PC-3 (cell line): Measurements from ENCODE around the gene TMEM208. TPM values are rescaled to one million over a fixed set of nuclear protein-coding genes. Genes with fewer than 3 reads are reported as not detected.

Source experiments
- ATAC-seq: fragments of 200-7000 bp; cut with Tn5 transposase; 2 replicates; pipeline ENCODE4 v1.9.1; 2020; ENCODE audit warnings: mild to moderate bottlenecking, moderate library complexity
- BruUV-seq: library from RNA; stranded (reverse); fragments of 400-500 nt; replicated peaks from 2 replicates; lab custom pipeline; 2021; lab: Mats Ljungman, UMichigan
- CTCF ChIA-PET: fragments of 300-600 bp; sonication (Branson Sonifier 250); formaldehyde crosslinking; loops from one replicate; lab custom pipeline; 2022; ENCODE audit warnings: antibody characterized with exemption; lab: Charles Lee
- POLR2A ChIA-PET: fragments of 300-600 bp; sonication (Branson Sonifier 250); formaldehyde crosslinking; loops from one replicate; lab custom pipeline; 2022; ENCODE audit warnings: antibody characterized with exemption; ENCODE audit not compliant: unreplicated experiment; lab: Charles Lee
- DNase-seq: peaks from one replicate; pipeline ENCODE4 v3.0.0-alpha.2; 2015
- H2AFZ ChIP-seq: fragments of 300-600 bp; sonication (generic); 2 replicates; pipeline ENCODE4 v1.6.0; 2016; ENCODE audit warnings: antibody characterized with exemption, low read length
- H3F3A ChIP-seq: fragments of 300-600 bp; sonication (generic); one replicate; pipeline ENCODE4 v1.6.0; 2017; ENCODE audit warnings: antibody characterized with exemption, low read length, control low read depth, mild to moderate bottlenecking; ENCODE audit not compliant: unreplicated experiment
- H3K27ac ChIP-seq: fragments of 300-600 bp; sonication (generic); 2 replicates; pipeline ENCODE4 v1.5.1; 2016; ENCODE audit warnings: mild to moderate bottlenecking, low read length
- H3K27me3 ChIP-seq: fragments of 300-600 bp; sonication (generic); 2 replicates; pipeline ENCODE4 v1.6.1; 2016; ENCODE audit warnings: low read length, mixed read lengths
- H3K36me3 ChIP-seq: fragments of 300-600 bp; sonication (generic); 2 replicates; pipeline ENCODE4 v1.6.1; 2016; ENCODE audit warnings: low read depth, mixed run types, low read length, mixed read lengths
- H3K4me1 ChIP-seq: fragments of 300-600 bp; sonication (generic); 2 replicates; pipeline ENCODE4 v1.5.1; 2016; ENCODE audit warnings: low read length; ENCODE audit not compliant: insufficient read depth
- H3K4me2 ChIP-seq: fragments of 300-600 bp; sonication (generic); 2 replicates; pipeline ENCODE4 v1.6.0; 2016; ENCODE audit warnings: low read length
- H3K4me3 ChIP-seq: fragments of 300-600 bp; sonication (generic); 2 replicates; pipeline ENCODE4 v1.5.1; 2016; ENCODE audit warnings: mild to moderate bottlenecking, low read length, mixed read lengths
- H3K79me2 ChIP-seq: fragments of 300-600 bp; sonication (generic); 2 replicates; pipeline ENCODE4 v1.6.1; 2017; ENCODE audit warnings: low read length, mixed read lengths
- H3K9ac ChIP-seq: fragments of 300-600 bp; sonication (generic); 2 replicates; pipeline ENCODE4 v1.6.0; 2016; ENCODE audit warnings: mild to moderate bottlenecking, low read length
- H3K9me2 ChIP-seq: fragments of 300-600 bp; sonication (generic); replicated peaks from 2 replicates; pipeline ENCODE4 v1.6.1; 2016; ENCODE audit warnings: mixed run types, low read length, mixed read lengths
- H3K9me3 ChIP-seq: fragments of 300-600 bp; sonication (generic); 2 replicates; pipeline ENCODE4 v1.6.1; 2016; ENCODE audit warnings: low read length, mixed read lengths
- H4K20me1 ChIP-seq: fragments of 300-600 bp; sonication (generic); 2 replicates; pipeline ENCODE4 v1.6.1; 2016; ENCODE audit warnings: low read length, mixed read lengths
- CTCF ChIP-seq: fragments of 300-600 bp; sonication (generic); conservative IDR thresholded peaks from 2 replicates; pipeline ENCODE4 v1.5.1; 2017; ENCODE audit warnings: antibody characterized with exemption, low read depth, mild to moderate bottlenecking, low read length
- EZH2 ChIP-seq: fragments of 300-600 bp; sonication (generic); IDR thresholded peaks from one replicate; pipeline ENCODE4 v1.6.1; 2017; ENCODE audit warnings: antibody characterized with exemption, mild to moderate bottlenecking, low read length; ENCODE audit not compliant: unreplicated experiment
- EZH2phosphoT487 ChIP-seq: fragments of 300-600 bp; sonication (generic); IDR thresholded peaks from 2 replicates; pipeline ENCODE4 v1.6.1; 2018; ENCODE audit warnings: mild to moderate bottlenecking, antibody characterized with exemption, low read length, borderline replicate concordance
- intact Hi-C: fragments of 100-400 bp; cut with micrococcal nuclease; formaldehyde crosslinking; loops from 2 replicates; pipeline ENCODE4 v1.9.0; 2023
- total RNA-seq: library from RNA; depleted of rRNA; stranded (reverse); fragments of >200 nt; gene quantifications from 2 replicates; pipeline ENCODE4 v1.2.3, GENCODE V29; 2014

TMEM208 gene
- total RNA-seq, 1 experiment from 2014 or later, result 35.4 TPM

GRCh38 chr16:67183627-67184452 lies 43.1 kb upstream of the TMEM208 start, which contains the start of gene MATCAP1:
TSS of gene MATCAP1 (minus strand) at chr16:67183963. CDS start at chr16:67180610, 3,353 bp downstream.
- BruUV-seq, result no TSS peak
- ATAC-seq (peak; percentile 75), DNase-seq (peak; percentile 93)
- no peaks in the 10 kb centered on the region for H3K36me3 ChIP-seq
- no peaks in the 10 kb centered on the region for H3K9me3 ChIP-seq
- H3K4me3 ChIP-seq, result peak within 1 kb of the TSS; percentile 79
- peak within 1 kb of the TSS; percentile 90 for H2AFZ ChIP-seq
- peak within 1 kb of the TSS; percentile 91 for H3K9ac ChIP-seq
- peaks cover 26% of the 10 kb centered on the region for H3K79me2 ChIP-seq
- no peaks in the 10 kb centered on the region for H3K27me3 ChIP-seq
- H3K4me1 ChIP-seq, result peaks cover 41% of the 10 kb centered on the region
- H4K20me1 ChIP-seq, result no peaks in the 10 kb centered on the region
- TF ChIP-seq EZH2 (no peak), EZH2phosphoT487 (0 out of 2 replicates have a peak, but pooled peaks have one; percentile 28)
- CTCF ChIA-PET, result interaction anchor here (1.3 kb wide), 1 partner anchor 10 kb away, joined by 7 read pairs; no protein-coding TSS in a partner anchor
- POLR2A ChIA-PET, result interaction anchor here (1.0 kb wide), 1 partner anchor 43 kb away, joined by 3 read pairs; no protein-coding TSS in a partner anchor
- H3F3A ChIP-seq, result no peaks in the 10 kb centered on the region
- peak within 1 kb of the TSS; percentile 85 for H3K27ac ChIP-seq
- intact Hi-C loops, result loop anchor here (1.0 kb wide), 1 partner anchor 25 kb away; the partner anchor contains the start of genes FBXL8 and TRADD
- H3K4me2 ChIP-seq, result peak within 1 kb of the TSS; percentile 89
- H3K9me2 ChIP-seq, result no peaks in the 10 kb centered on the region

GRCh38 chr16:67184453-67184994 lies 42.4 kb upstream of the TMEM208 start:
- POLR2A ChIA-PET, result interaction anchor here (1.0 kb wide), 1 partner anchor 42 kb away, joined by 3 read pairs; no protein-coding TSS in a partner anchor
- Histone ChIP-seq H3K36me3 (no peaks in the 10 kb centered on the region), H3K4me2 (peak overlapping the region; percentile 89), H3K4me3 (peak overlapping the region; percentile 79), H3K27ac (peak overlapping the region; percentile 85), H3K9ac (peak overlapping the region; percentile 91), H3F3A (no peaks in the 10 kb centered on the region), H3K79me2 (peaks cover 26% of the 10 kb centered on the region), H3K27me3 (no peaks in the 10 kb centered on the region), H3K9me3 (no peaks in the 10 kb centered on the region), H3K9me2 (no peaks in the 10 kb centered on the region), H4K20me1 (no peaks in the 10 kb centered on the region), H2AFZ (peak overlapping the region; percentile 90), H3K4me1 (peaks cover 39% of the 10 kb centered on the region)
- TF ChIP-seq EZH2phosphoT487 (no peak), EZH2 (no peak), CTCF (no peak)
- intact Hi-C loops, result no loop called here
- DNase-seq (no peak), ATAC-seq (peak; percentile 13)
- no TSS peak for BruUV-seq
- CTCF ChIA-PET, result interaction anchor here (0.6 to 1.5 kb wide), 6 partner anchors 11 to 167 kb away, joined by 3 to 8 read pairs (median 4); partner anchors contain the start of genes FBXL8 and TRADD
